RCC 7860 (cell line): ENCODE results near the gene CELF1.
"Not testable (repeated sequence)": the region's sequence is repeated elsewhere in the genome, so short reads cannot be mapped to it uniquely, and the experiment has no call there.

Source experiments
- DNase-seq: peaks from one replicate; pipeline ENCODE4 v3.0.0-alpha.2; 2015; ENCODE audit warnings: low spot score
- FAIRE-seq: peaks from 2 replicates; lab custom pipeline; 2012; peaks lifted over from hg19 to GRCh38; lab: Jason Lieb, UNC

CELF1 gene

DNA sequence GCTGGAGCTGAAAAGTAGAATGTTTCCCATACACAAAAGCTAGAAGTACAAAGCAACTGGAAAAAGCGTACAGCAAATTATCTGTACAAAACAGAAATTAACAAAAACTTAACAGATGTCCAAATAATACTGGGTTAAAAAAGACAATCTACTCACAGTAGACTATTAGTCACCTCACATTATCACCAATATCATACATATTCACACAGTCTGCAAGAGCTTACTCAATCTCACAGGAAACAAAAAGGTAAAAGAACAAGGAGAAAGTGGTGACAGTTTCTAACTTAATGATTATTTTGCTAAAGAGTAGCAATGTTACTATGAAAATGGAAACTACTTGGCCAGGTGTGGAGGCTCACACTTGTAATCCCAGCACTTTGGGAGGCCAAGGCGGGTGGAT, 11.9 kb downstream of the CELF1 start:
- DNase-seq = no peak
- FAIRE-seq = no peak

DNA sequence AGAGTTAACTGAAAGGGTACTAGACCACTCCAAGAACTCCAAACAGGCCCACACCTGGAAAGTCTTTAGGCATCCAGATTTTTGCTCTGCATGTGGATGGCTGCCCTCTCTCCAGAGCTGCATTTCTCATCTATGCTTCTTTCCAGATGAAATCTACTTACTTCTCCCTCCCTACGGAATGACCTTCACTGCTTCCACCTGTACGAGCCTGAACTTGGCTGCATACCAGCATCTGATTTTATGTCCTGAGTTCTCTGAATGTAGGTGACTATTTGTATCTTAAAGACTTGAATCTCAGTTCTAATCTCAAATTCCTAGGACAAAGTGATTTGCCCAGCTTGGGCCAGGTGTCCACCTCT, 13.3 kb downstream of the CELF1 start:
- FAIRE-seq (no peak), DNase-seq (no peak)

DNA sequence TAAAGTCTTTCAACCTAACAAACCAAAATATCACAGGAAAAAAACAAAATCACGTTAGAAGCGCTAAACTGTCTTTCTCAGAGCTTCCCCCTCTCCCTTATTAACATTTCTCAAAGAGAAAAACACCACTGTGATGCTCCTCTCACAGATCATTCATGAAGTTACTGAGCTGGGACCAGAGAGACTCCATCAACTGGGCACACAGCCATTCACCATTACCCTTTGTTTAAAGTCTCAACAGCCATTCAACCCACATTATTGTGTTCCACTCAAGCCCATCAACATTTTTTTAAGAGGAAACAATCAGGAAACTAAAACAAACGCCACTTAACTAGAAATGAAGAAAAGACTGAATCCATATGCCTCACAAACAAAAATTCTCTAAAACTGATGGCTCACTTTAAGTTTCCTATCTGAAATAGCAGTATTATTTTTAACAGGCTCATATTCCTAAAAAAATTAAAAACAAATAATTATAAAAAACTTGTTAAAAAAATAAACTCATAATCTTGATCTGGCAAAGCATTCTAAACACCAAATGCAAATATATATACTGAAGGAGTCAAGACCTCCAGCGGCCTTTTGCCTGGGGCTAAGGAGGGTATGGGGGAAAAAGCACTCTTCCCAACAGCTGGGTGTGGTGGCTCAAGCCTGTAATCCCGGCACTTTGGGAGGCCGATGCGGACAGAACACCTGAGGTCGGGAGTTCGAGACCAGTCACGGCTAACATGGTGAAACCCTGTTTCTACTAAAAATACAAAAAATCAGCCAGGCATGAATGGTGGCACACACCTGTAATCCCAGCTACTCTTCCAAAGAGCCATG, 14.0 kb downstream of the CELF1 start:
- DNase-seq (no peak), FAIRE-seq (no peak)

GRCh38 chr11:47536915-47537314, 16.0 kb downstream of the CELF1 start:
- FAIRE-seq (no peak), DNase-seq (no peak)

GRCh38 chr11:47534704-47535251, 18.2 kb downstream of the CELF1 start:
- DNase-seq (no peak), FAIRE-seq (no peak)

GRCh38 chr11:47533690-47534151, 19.2 kb downstream of the CELF1 start:
- FAIRE-seq = no peak
- DNase-seq = no peak

- FAIRE-seq (no peak), DNase-seq (no peak)
Observed at GRCh38 chr11:47532597-47533213, 20.2 kb downstream of the CELF1 start.

GRCh38 chr11:47531666-47532065, 21.3 kb downstream of the CELF1 start:
- FAIRE-seq (no peak), DNase-seq (no peak)

- FAIRE-seq, DNase-seq: not testable (repeated sequence)
Observed at GRCh38 chr11:47530721-47531120, 22.2 kb downstream of the CELF1 start.

DNA sequence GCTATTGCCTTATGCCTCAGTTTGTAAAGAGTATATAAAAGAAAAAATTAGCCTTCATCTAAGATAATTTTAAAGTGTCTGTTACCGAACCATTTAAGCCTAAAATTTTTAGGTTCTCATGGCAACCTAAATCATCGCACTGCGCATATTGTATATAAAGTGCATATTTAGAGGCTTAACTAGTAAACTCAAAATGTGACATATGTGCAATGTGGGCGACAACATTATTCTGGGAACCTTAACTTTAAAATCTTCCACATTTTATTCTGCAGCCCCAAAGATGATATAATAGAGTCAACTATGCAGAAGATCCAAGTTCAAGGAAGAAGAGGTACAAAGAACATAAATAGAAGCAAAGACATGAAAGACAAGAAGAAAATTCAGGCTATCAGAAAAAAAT, 23.0 kb downstream of the CELF1 start:
- DNase-seq (no peak), FAIRE-seq (no peak)

DNA sequence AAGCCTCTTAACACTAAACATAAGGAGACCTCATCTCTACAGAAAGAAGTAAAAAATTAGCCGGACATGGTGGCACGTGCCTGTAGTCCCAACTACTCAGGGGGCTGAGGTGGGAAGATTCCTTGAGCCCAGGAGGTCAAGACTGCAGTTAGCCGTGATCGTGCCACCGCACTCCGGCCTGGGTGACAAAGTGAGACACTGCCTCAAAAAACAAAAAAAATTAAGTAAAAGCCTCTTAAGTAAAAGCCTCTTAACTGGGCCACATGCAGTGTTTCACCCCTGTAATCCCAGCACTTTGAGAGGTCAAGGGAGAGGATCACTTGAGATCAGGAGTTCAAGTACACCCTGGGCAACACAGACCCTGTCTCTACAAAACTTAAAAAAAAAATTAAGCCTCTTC, 25.7 kb downstream of the CELF1 start:
- FAIRE-seq = no peak
- DNase-seq = no peak

- not testable (repeated sequence) for FAIRE-seq, DNase-seq
Observed at GRCh38 chr11:47526032-47526431, 26.9 kb downstream of the CELF1 start.

DNA sequence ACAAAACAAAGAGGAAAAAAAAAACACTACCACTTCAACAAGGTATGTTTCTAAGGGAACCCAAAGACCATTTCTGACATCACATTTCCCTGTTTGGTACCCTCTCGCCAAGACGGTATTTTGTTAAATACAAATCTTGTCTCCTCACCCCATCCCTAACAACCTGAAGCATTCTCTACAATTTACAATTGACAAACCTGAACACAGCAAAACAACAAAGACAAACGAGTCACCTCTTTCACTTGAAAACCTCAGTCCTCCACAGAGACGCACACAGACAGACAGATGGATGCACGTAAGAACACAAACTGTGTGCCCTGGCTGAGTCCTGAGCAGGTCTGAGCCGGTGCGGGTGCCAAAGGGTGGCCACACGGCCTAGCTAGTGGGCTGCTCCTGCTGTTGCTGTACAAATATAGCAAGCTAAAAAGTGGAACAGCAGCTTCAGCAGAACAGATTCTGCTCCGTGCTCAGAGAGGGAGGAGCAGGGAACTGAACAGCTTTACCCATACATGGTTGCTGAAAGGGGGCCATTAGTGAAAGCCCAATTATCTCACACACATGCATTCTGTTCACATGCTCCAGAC, 28.5 kb downstream of the CELF1 start:
- FAIRE-seq (no peak), DNase-seq (no peak)

GRCh38 chr11:47523490-47524225, 29.3 kb downstream of the CELF1 start:
- peak; percentile 63 for FAIRE-seq
- DNase-seq = peak; percentile 53

DNA sequence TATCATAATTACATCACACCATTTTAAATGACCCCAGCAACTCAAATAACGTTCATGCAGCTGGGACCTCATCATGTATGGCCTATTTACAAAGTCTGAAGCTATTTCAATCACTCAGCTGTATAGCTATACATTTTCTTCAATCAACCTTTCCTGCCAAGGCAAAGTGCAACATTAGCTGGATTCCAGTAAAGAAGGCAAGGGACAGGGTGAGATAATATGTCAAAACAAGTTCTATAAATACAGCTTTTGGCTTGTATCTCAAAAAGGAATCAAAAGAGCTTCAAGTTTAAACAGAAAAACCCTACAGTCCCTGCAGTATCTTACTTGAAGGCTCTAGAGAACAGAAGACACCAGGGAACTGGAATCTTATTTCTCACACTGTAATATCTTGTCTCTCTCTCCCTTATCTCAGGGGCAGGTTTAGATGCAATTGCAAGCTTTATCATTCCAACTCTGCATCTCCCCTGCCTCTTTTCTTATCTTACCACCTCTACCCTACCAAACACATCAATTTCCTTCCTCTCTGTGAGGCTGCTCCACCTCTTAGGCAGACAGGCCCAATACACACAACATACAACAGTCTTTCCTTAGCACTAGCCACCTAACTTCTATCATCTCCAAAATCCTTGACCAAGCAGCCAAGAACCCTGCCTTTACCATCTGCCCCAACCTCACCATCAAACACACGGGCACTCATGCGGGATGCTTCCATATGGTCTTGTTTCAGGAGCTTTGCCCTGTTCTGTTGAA, 34.5 kb downstream of the CELF1 start:
- FAIRE-seq = no peak
- DNase-seq = no peak

- FAIRE-seq = no peak
- DNase-seq = no peak
Observed at GRCh38 chr11:47516984-47517853, 35.7 kb downstream of the CELF1 start.

DNA sequence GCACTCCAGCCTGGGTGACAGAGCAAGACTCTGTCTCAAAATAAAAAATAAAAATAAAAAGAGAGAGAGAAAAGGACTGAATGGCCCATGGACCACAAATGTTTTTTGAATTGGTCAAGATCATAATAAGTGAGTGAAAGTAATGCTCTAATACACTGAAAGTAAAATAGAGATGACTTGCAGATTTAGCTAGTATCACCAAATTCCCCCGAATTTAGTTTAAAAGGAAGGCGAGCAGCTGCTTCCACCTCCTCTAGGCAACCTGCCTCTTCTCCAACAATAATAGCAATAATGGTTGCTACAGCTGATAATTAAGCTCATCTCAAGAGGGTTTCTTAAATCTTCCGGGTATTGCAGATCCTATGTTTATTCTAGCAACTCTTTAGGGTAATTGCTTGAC, 36.8 kb downstream of the CELF1 start:
- DNase-seq (no peak), FAIRE-seq (no peak)

DNA sequence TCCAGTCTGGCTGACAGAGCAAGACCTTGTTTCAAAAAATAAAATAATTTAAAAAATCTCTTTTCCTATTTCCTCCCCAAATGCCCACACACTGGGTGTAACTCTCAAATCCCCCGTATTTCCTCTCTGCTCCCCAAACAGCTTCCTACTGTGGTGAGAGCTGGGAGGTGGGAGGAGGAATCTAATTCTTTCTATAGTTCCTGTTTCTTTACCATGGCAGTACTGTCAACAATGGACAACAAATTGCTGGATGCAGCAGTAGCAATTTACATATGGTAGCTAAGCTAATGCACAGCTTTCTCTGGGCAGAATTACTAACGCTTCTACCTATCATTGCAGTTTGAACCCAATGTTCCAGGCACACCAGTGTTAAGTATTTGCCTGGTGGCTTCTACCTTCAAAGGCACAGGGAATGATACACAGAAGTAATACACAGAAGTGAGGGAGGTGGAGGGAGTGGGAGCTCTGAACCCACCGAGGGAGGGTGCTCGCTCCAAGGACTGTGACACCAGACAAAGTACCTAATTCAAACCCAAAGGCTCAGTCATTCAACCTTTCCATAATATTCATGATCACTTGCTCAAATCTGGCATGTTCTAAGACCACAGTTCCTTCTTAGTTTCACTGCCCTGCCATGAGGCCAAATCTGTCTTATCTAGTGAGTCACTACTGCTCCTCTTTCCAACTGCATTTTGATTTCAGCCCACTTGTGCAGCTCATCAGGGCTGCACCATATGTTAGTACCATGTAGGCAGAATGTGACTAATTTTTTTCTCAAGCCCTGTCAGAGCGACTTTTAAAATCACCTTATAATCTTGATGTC, 37.9 kb downstream of the CELF1 start:
- FAIRE-seq = no peak
- no peak for DNase-seq

DNA sequence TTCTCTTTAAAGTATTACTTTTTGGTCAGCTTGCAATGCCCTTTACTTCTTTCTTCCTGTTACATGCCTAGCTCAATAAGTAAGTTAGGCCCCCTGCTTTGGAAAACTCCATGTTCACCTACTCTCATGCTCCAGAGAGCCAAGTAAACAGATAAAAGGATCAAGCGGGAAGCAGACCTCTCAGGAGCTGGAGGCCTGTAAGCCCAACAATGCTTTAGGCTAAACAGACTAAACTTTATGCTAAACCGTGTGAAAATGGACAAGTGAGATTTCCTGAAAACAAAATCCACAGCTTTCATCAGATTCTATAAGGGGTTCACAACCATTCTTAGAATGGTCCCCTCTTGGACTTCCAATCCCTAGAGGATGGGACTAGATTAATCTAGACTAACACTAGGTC, 40.2 kb downstream of the CELF1 start:
- FAIRE-seq (no peak), DNase-seq (no peak)
